K562 (cell line): ENCODE data around the gene PDE8B. TPM values are rescaled to one million over a fixed set of nuclear protein-coding genes. Genes with fewer than 3 reads are reported as not detected.

Experiments
- ATAC-seq: fragments of 200-7000 bp; cut with Tn5 transposase; 3 replicates; pipeline ENCODE4 v1.9.1; 2020; ENCODE audit warnings: moderate library complexity
- BruUV-seq: library from RNA; stranded (reverse); fragments of 400-500 nt; replicated peaks from 2 replicates; lab custom pipeline; 2021; lab: Mats Ljungman, UMichigan
- CTCF ChIA-PET: fragments of 300-600 bp; formaldehyde crosslinking; extraction: SDS; loops from one replicate; lab custom pipeline; 2021; ENCODE audit warnings: low intra/inter-chr PET ratio; lab: Yijun Ruan, JAX
- POLR2A ChIA-PET: fragments of 300-600, 350-650 bp; sonication (Branson Sonifier 250); formaldehyde crosslinking; extraction: SDS; loops from one replicate; lab custom pipeline; 2021; ENCODE audit warnings: antibody characterized with exemption, inconsistent platforms; lab: Yijun Ruan, JAX
- DNase-seq, 4 experiments: peaks; one replicate each; pipeline versions ENCODE4 v3.0.0 to v3.0.0-alpha.2; 2011 to 2018; ENCODE audit warnings: low spot score in 3 of 4, mixed read lengths in 3 of 4; ENCODE audit errors: extremely low read depth in 1 of 4
- FAIRE-seq: peaks from 2 replicates; lab custom pipeline; 2011; peaks lifted over from hg19 to GRCh38; lab: Jason Lieb, UNC
- H2AFZ ChIP-seq: 2 replicates; pipeline ENCODE4 v1.6.0; 2011; ENCODE audit warnings: low read depth, low read length, control low read depth, inconsistent platforms
- H3K27ac ChIP-seq: fragments of 200-600 bp; 3 replicates; pipeline ENCODE4 v1.8.0; 2011; ENCODE audit warnings: low read depth, mild to moderate bottlenecking, control low read depth, inconsistent platforms, low read length, moderate library complexity, mixed read lengths; ENCODE audit errors: extremely low read depth
- H3K27me3 ChIP-seq, 2 experiments: fragments of 300-600 bp in 1 of 2; 2 replicates in 1 of 2; 3 replicates in 1 of 2; pipeline versions ENCODE4 v1.6.0 to v1.8.0; 2011; ENCODE audit warnings: inconsistent platforms in 2 of 2, low read length in 2 of 2, mild to moderate bottlenecking in 1 of 2, mixed read lengths in 1 of 2, moderate library complexity in 1 of 2; ENCODE audit not compliant: control insufficient read depth in 2 of 2, insufficient read depth in 2 of 2
- H3K36me3 ChIP-seq: fragments of 300-600 bp; 3 replicates; pipeline ENCODE4 v1.8.0; 2011; ENCODE audit warnings: mild to moderate bottlenecking, low read length, inconsistent platforms; ENCODE audit not compliant: control insufficient read depth, insufficient read depth
- H3K4me1 ChIP-seq, 2 experiments: fragments of 200-600 bp in 1 of 2; replicated peaks in 1 of 2; 2 replicates in 1 of 2; 3 replicates in 1 of 2; pipeline versions ENCODE4 v1.5.1 to v1.8.0; 2011; ENCODE audit warnings: inconsistent platforms in 2 of 2, low read length in 2 of 2, mild to moderate bottlenecking in 1 of 2, mixed read lengths in 1 of 2, moderate library complexity in 1 of 2; ENCODE audit not compliant: control insufficient read depth in 2 of 2, insufficient read depth in 2 of 2
- H3K4me2 ChIP-seq: 2 replicates; pipeline ENCODE4 v1.6.1; 2011; ENCODE audit warnings: low read length, control low read depth, inconsistent platforms, mixed read lengths; ENCODE audit not compliant: insufficient read depth
- H3K4me3 ChIP-seq: fragments of 200-600 bp; sonication (generic), shearing (Covaris generic); 2 replicates; pipeline ENCODE4 v1.5.1; 2016; ENCODE audit warnings: control low read depth, inconsistent platforms
- H3K79me2 ChIP-seq: fragments of 200-600 bp; 3 replicates; pipeline ENCODE4 v1.8.0; 2011; ENCODE audit warnings: low read length, inconsistent platforms; ENCODE audit not compliant: control insufficient read depth, insufficient read depth
- H3K9ac ChIP-seq, 2 experiments: 2 replicates each; pipeline versions ENCODE4 v1.6.0 to v1.6.1; 2011; ENCODE audit warnings: low read depth in 2 of 2, low read length in 2 of 2, control low read depth in 1 of 2, inconsistent platforms in 1 of 2, mild to moderate bottlenecking in 1 of 2, mixed read lengths in 1 of 2; ENCODE audit not compliant: insufficient read depth in 1 of 2
- H3K9me1 ChIP-seq: one replicate; pipeline ENCODE4 v1.6.0; 2011; ENCODE audit warnings: inconsistent platforms, mild to moderate bottlenecking, low read length, moderate library complexity; ENCODE audit not compliant: control insufficient read depth, insufficient read depth
- H3K9me3 ChIP-seq: replicated peaks from 2 replicates; pipeline ENCODE4 v1.5.1; 2011; ENCODE audit warnings: low read depth, low read length, inconsistent platforms; ENCODE audit not compliant: control insufficient read depth, insufficient read depth
- H4K20me1 ChIP-seq: replicated peaks from 2 replicates; pipeline ENCODE4 v1.6.1; 2011; ENCODE audit warnings: low read length, inconsistent platforms, mixed read lengths; ENCODE audit not compliant: control insufficient read depth, insufficient read depth
- CEBPB ChIP-seq: fragments of 450-650 bp; IDR thresholded peaks from 2 replicates; pipeline ENCODE4 v1.6.1; 2016; ENCODE audit warnings: missing genetic modification characterization, missing compliant biosample characterization
- XRCC5 ChIP-seq: fragments of 200-400 bp; formaldehyde crosslinking; IDR thresholded peaks from 2 replicates; pipeline ENCODE4 v1.6.1; 2017; ENCODE audit warnings: low read depth, mild to moderate bottlenecking, low read length
- ZNF780A ChIP-seq: fragments of 250-450 bp; sonication (Bioruptor Pico); IDR thresholded peaks from 2 replicates; pipeline ENCODE4 v1.5.0; 2021; ENCODE audit warnings: mild to moderate bottlenecking
- WGBS: fragments of 100-300 bp; shearing (Covaris generic); methylation state at CpG from one replicate; pipeline ENCODE4 v1.1.6; 2016; ENCODE audit warnings: low coverage, mixed read lengths; ENCODE audit not compliant: insufficient coverage; ENCODE audit errors: missing lambda C conversion rate; 5-methylcytosine and 5-hydroxymethylcytosine counted together
- in situ Hi-C: fragments of 300-500 bp; cut with MboI; formaldehyde crosslinking; loops from 4 replicates; pipeline ENCODE4 v1.15.0; 2018; ENCODE audit warnings: inconsistent platforms, mixed read lengths
- intact Hi-C: fragments of 100-400 bp; cut with micrococcal nuclease; formaldehyde crosslinking; loops from 2 replicates; pipeline ENCODE4 v1.14.2; 2022
- polyA plus RNA-seq, 8 experiments: library from polyadenylated mRNA; depleted of rRNA in 4 of 8; stranded (reverse) in 5 of 8; unstranded in 3 of 8; fragments of >200 nt; fragmentation: Nextera tagmentation in 2 of 8; fragmentation: Illumina TruSeq in 1 of 8; extraction: Ambion mirVana in 2 of 8; extraction: Trizol in 1 of 8; gene quantifications; 2 replicates each; pipeline versions ENCODE4 v1.2.1 to v1.2.3, GENCODE V29; 2011 to 2014; ENCODE audit warnings: inconsistent platforms in 1 of 8, missing spikeins in 1 of 8
- total RNA-seq, 7 experiments: library from RNA; depleted of rRNA in 6 of 7; stranded (reverse); fragments of >200 nt in 6 of 7; fragmentation: Illumina TruSeq in 2 of 7; extraction: Trizol in 2 of 7; gene quantifications; 2 replicates each; pipeline versions ENCODE4 v1.2.1 to v1.2.3, GENCODE V29; 2011 to 2021; ENCODE audit warnings: low replicate concordance in 1 of 7
- TF ChIP-seq, protein P1 (sequence below): fragments of 450-650 bp; IDR thresholded peaks from 2 replicates; pipeline ENCODE4 v1.7.0; 2016; ENCODE audit warnings: borderline replicate concordance
- TF ChIP-seq, protein P2 (sequence below): fragments of 250-450 bp; sonication (Bioruptor Pico); IDR thresholded peaks from 2 replicates; pipeline ENCODE4 v1.8.0; 2022; ENCODE audit warnings: inconsistent platforms, mild to moderate bottlenecking, moderate library complexity, borderline replicate concordance

PDE8B gene
- total and polyA plus RNA-seq, 9 of the 15 experiments (the other 6 are each of a cell fraction or from before 2014, with no cell fraction given) = 0.15 to 0.28 TPM; not detected in 7

DNA sequence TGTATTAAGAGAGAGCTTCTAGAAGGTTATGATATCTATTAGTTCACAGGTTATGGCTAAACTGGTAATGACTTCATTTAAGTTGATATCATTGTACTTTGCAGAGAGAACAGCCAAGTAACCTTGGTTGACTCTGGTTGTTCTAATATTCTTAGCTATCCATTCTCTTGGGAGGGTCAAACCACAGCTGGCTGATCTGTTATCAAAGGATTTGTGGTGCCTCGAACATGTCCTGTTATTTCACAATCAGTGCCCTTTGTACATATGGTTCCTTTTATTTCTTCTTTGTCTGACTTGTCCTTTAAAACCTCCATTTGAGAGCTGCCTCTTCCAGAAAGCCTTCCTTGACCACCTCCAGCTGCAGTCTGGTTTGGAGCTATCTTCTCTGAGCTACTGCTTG is 61.7 kb downstream of the PDE8B start:
- FAIRE-seq (no peak), DNase-seq (no peak), ATAC-seq (no peak)
- CTCF ChIA-PET = no interaction called here
- H3K9me1 ChIP-seq = no peaks in the 10 kb centered on the region
- no peak overlapping the region for H3K27ac ChIP-seq
- H3K4me2 ChIP-seq = no peak overlapping the region
- no peak overlapping the region for H3K4me3 ChIP-seq
- no peak overlapping the region for H3K9ac ChIP-seq
- 0% methylated on average over 1 of the region's 1 CpG for WGBS
- H3K79me2 ChIP-seq = no peaks in the 10 kb centered on the region
- no peaks in the 10 kb centered on the region; a peak in 2 of 5 replicates for H3K27me3 ChIP-seq
- H3K36me3 ChIP-seq = no peaks in the 10 kb centered on the region
- no peaks in the 10 kb centered on the region for H3K9me3 ChIP-seq
- no TSS peak for BruUV-seq
- POLR2A ChIA-PET = no interaction called here
- H2AFZ ChIP-seq = no peak overlapping the region
- TF ChIP-seq, protein P1, sequence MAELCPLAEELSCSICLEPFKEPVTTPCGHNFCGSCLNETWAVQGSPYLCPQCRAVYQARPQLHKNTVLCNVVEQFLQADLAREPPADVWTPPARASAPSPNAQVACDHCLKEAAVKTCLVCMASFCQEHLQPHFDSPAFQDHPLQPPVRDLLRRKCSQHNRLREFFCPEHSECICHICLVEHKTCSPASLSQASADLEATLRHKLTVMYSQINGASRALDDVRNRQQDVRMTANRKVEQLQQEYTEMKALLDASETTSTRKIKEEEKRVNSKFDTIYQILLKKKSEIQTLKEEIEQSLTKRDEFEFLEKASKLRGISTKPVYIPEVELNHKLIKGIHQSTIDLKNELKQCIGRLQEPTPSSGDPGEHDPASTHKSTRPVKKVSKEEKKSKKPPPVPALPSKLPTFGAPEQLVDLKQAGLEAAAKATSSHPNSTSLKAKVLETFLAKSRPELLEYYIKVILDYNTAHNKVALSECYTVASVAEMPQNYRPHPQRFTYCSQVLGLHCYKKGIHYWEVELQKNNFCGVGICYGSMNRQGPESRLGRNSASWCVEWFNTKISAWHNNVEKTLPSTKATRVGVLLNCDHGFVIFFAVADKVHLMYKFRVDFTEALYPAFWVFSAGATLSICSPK = no peak
- TF ChIP-seq CEBPB (0 out of 2 replicates have a peak, but pooled peaks have one; percentile 23), XRCC5 (no peak), ZNF780A (CRISPR knock-in tag) (no peak)
- TF ChIP-seq, protein P2, sequence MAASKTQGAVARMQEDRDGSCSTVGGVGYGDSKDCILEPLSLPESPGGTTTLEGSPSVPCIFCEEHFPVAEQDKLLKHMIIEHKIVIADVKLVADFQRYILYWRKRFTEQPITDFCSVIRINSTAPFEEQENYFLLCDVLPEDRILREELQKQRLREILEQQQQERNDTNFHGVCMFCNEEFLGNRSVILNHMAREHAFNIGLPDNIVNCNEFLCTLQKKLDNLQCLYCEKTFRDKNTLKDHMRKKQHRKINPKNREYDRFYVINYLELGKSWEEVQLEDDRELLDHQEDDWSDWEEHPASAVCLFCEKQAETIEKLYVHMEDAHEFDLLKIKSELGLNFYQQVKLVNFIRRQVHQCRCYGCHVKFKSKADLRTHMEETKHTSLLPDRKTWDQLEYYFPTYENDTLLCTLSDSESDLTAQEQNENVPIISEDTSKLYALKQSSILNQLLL = no peak
- TF ChIP-seq, all 486 proteins: peak for 1
- no peaks in the 10 kb centered on the region for H3K4me1 ChIP-seq
- no peaks in the 10 kb centered on the region for H4K20me1 ChIP-seq
- intact Hi-C loops (no loop called here), in situ Hi-C loops (no loop called here)
